MM.1S (cell line): Measurements from ENCODE around the gene PCDHGB2.

ENCODE experiments used
- CTCF ChIP-seq: fragments of 300-600 bp; sonication (generic); IDR thresholded peaks from 2 replicates; pipeline ENCODE4 v1.5.1; 2016; ENCODE audit warnings: antibody characterized with exemption, low read length, mixed read lengths
- EZH2 ChIP-seq: fragments of 300-600 bp; sonication (generic); optimal IDR thresholded peaks from 2 replicates; pipeline ENCODE3; 2017; ENCODE audit warnings: low read depth, mild to moderate bottlenecking, antibody characterized with exemption, low read length, mixed read lengths
- EZH2phosphoT487 ChIP-seq: fragments of 300-600 bp; sonication (generic); IDR thresholded peaks from 2 replicates; pipeline ENCODE4 v1.6.1; 2018; ENCODE audit warnings: antibody characterized with exemption, low read length

- TF ChIP-seq CTCF (no peak), EZH2 (no peak), EZH2phosphoT487 (no peak)
Observed at GRCh38 chr5:141384471-141385267, 24.9 kb downstream of the PCDHGB2 start.
